Measurements from ENCODE around the gene APOL3.

GRCh38 chr22:36135306-36135980 is 25.1 kb downstream of the APOL3 start:
- no peak for TF ChIP-seq POLR2AphosphoS5 (IDR thresholded peaks at IDR 0.05; ENCODE audit: borderline replicate concordance, low read depth, low read length)
- no peak for TF ChIP-seq EZH2 (IDR thresholded peaks at IDR 0.05)
- no peak for TF ChIP-seq FOXP2 (optimal IDR thresholded peaks at IDR 0.05; ENCODE audit: control extremely low read depth, extremely low read length, insufficient read depth)
